Muscle of leg (tissue), 9 donors: ENCODE measurements around the gene CSK. TPM values are rescaled to one million over a fixed set of nuclear protein-coding genes. Genes with fewer than 3 reads are reported as not detected.

Source experiments
- polyA plus RNA-seq, 8 donors: library from polyadenylated mRNA; unstranded; fragments of 120-200 nt; gene quantifications; one replicate each; pipeline versions ENCODE4 v1.2.1 to v1.2.3, GENCODE V29; 2013; ENCODE audit warnings: inconsistent platforms in 1 of 8, low replicate concordance in 1 of 8; ENCODE audit not compliant: insufficient read length in 8 of 8, insufficient read depth in 1 of 8
- total RNA-seq: library from RNA; stranded (reverse); fragments of 120-200 nt; gene quantifications from one replicate; pipeline ENCODE4 v1.2.4, GENCODE V29; 2013

The CSK gene
- total and polyA plus RNA-seq, 9 donors = 13.5 to 47.0 (median 36.2) TPM

Other genes with a start within 250 kb of the CSK start
- gene ARID3B, start 240.9 kb upstream of the CSK start, total RNA-seq = 2.5 TPM
- gene ARID3B, start 240.9 kb upstream of the CSK start, polyA plus RNA-seq = 1 to 10 TPM; 3.5 to 6.3 (median 4.7) TPM
- gene CLK3, start 166.2 kb upstream of the CSK start, total RNA-seq = 31.9 TPM
- 10 to 100 TPM; 42.9 to 53.0 (median 48.0) TPM for gene CLK3, start 166.2 kb upstream of the CSK start, polyA plus RNA-seq
- 11.0 TPM for gene EDC3, start 86.1 kb upstream of the CSK start, total RNA-seq
- gene EDC3, start 86.1 kb upstream of the CSK start, polyA plus RNA-seq = 10 to 100 TPM; 21.2 to 32.5 (median 27.1) TPM
- 0.13 TPM for gene CYP1A1, start 56.6 kb upstream of the CSK start, total RNA-seq
- under 1 TPM in 1 of 8 donors, not detected in 7; 0.33 TPM for gene CYP1A1, start 56.6 kb upstream of the CSK start, polyA plus RNA-seq
- not detected for gene CYP1A2, start 33.2 kb upstream of the CSK start, total RNA-seq
- under 1 TPM in 5 of 8 donors, not detected in 3; 0.05 to 0.19 (median 0.09) TPM for gene CYP1A2, start 33.2 kb upstream of the CSK start, polyA plus RNA-seq
- gene LMAN1L, start 30.8 kb downstream of the CSK start, total RNA-seq = 0.04 TPM
- gene LMAN1L, start 30.8 kb downstream of the CSK start, polyA plus RNA-seq = under 1 TPM in 2 of 8 donors, not detected in 6; 0.22 to 0.27 TPM
- gene CPLX3, start 44.5 kb downstream of the CSK start, total RNA-seq = not detected
- gene CPLX3, start 44.5 kb downstream of the CSK start, polyA plus RNA-seq = not detected
- gene ULK3, start 61.1 kb downstream of the CSK start, total RNA-seq = 29.7 TPM
- 10 to 100 TPM; 28.8 to 44.9 (median 35.8) TPM for gene ULK3, start 61.1 kb downstream of the CSK start, polyA plus RNA-seq
- gene SCAMP2, start 91.3 kb downstream of the CSK start, total RNA-seq = 17.3 TPM
- 10 to 100 TPM; 50.3 to 74.5 (median 55.3) TPM for gene SCAMP2, start 91.3 kb downstream of the CSK start, polyA plus RNA-seq
- 43.8 TPM for gene MPI, start 108.0 kb downstream of the CSK start, total RNA-seq
- gene MPI, start 108.0 kb downstream of the CSK start, polyA plus RNA-seq = 10 to 100 TPM; 45.9 to 63.3 (median 54.5) TPM
- 77.6 TPM for gene FAM219B, start 124.8 kb downstream of the CSK start, total RNA-seq
- gene FAM219B, start 124.8 kb downstream of the CSK start, polyA plus RNA-seq = 10 to 100 TPM; 40.7 to 51.1 (median 46.3) TPM
- 64.1 TPM for gene COX5A, start 156.0 kb downstream of the CSK start, total RNA-seq
- gene COX5A, start 156.0 kb downstream of the CSK start, polyA plus RNA-seq = 100 to 1,000 TPM; 194 to 278 (median 233) TPM
- 1.7 TPM for gene RPP25, start 174.7 kb downstream of the CSK start, total RNA-seq
- gene RPP25, start 174.7 kb downstream of the CSK start, polyA plus RNA-seq = 1 to 10 TPM in 7 of 8 donors, under 1 TPM in 1; 0.88 to 2.0 (median 1.5) TPM
- gene SCAMP5, start 213.5 kb downstream of the CSK start, total RNA-seq = 2.0 TPM
- 10 to 100 TPM in 1 of 8 donors, 1 to 10 TPM in 7; 2.4 to 12.0 (median 4.0) TPM for gene SCAMP5, start 213.5 kb downstream of the CSK start, polyA plus RNA-seq
- gene PPCDC, start 241.5 kb downstream of the CSK start, total RNA-seq = 8.0 TPM
- 1 to 10 TPM; 5.9 to 8.3 (median 7.3) TPM for gene PPCDC, start 241.5 kb downstream of the CSK start, polyA plus RNA-seq